Neural cell (in vitro differentiated cells): ENCODE results near the gene TPP1.

Experiments
- CTCF ChIP-seq: fragments of 450-650 bp; IDR thresholded peaks from 2 replicates; pipeline ENCODE4 v1.5.1; 2014; ENCODE audit warnings: antibody characterized with exemption, mild to moderate bottlenecking, moderate library complexity; ENCODE audit not compliant: poor library complexity, severe bottlenecking
- EP300 ChIP-seq: fragments of 450-650 bp; conservative IDR thresholded peaks from 2 replicates; pipeline ENCODE4 v1.6.1; 2014; ENCODE audit warnings: antibody characterized with exemption, mild to moderate bottlenecking, moderate library complexity; ENCODE audit not compliant: poor library complexity, severe bottlenecking
- EZH2 ChIP-seq: fragments of 200-600, 300-800 bp; shearing (Covaris generic), sonication (generic); IDR thresholded peaks from 2 replicates; pipeline ENCODE4 v1.6.1; 2014; ENCODE audit warnings: antibody characterized with exemption, low read length, borderline replicate concordance, mild to moderate bottlenecking; ENCODE audit not compliant: insufficient read depth, poor library complexity, severe bottlenecking
- MXI1 ChIP-seq: fragments of 450-650 bp; conservative IDR thresholded peaks from 2 replicates; pipeline ENCODE4 v1.6.1; 2014; ENCODE audit warnings: antibody characterized with exemption, mild to moderate bottlenecking; ENCODE audit not compliant: poor library complexity, severe bottlenecking
- POLR2AphosphoS5 ChIP-seq: IDR thresholded peaks from 2 replicates; pipeline ENCODE4 v1.6.1; 2012
- RAD21 ChIP-seq: fragments of 450-650 bp; conservative IDR thresholded peaks from 2 replicates; pipeline ENCODE4 v1.6.1; 2014; ENCODE audit warnings: antibody characterized with exemption, mild to moderate bottlenecking, moderate library complexity
- REST ChIP-seq: IDR thresholded peaks from 2 replicates; pipeline ENCODE4 v1.6.1; 2012; ENCODE audit warnings: borderline replicate concordance
- SMC3 ChIP-seq: fragments of 450-650 bp; conservative IDR thresholded peaks from 2 replicates; pipeline ENCODE4 v1.6.1; 2014; ENCODE audit warnings: antibody characterized with exemption, mild to moderate bottlenecking, moderate library complexity; ENCODE audit not compliant: poor library complexity

GRCh38 chr11:6621711-6622211 is 2.5 kb upstream of the TPP1 start:
- TF ChIP-seq POLR2AphosphoS5 (no peak), CTCF (no peak), RAD21 (no peak), EP300 (no peak), REST (no peak), SMC3 (no peak), MXI1 (no peak), EZH2 (no peak)
